NCI-H526 treated with DMSO at 0.1 percent for 48 hours (cell line): ENCODE results near the gene AMFR.
"Not testable (repeated sequence)": the region's sequence is repeated elsewhere in the genome, so short reads cannot be mapped to it uniquely, and the experiment has no call there.

ENCODE experiments used
- DNase-seq: peaks from one replicate; lab custom pipeline; 2025; lab: John Stamatoyannopoulos, UW

Gene AMFR

GRCh38 chr16:56388209-56388608, 37.1 kb downstream of the AMFR start:
- DNase-seq, result no peak

GRCh38 chr16:56387396-56387795, 37.9 kb downstream of the AMFR start:
- no peak for DNase-seq

GRCh38 chr16:56384074-56384721, 41.1 kb downstream of the AMFR start:
- no peak for DNase-seq

GRCh38 chr16:56382901-56383355, 42.4 kb downstream of the AMFR start:
- no peak for DNase-seq

- no peak for DNase-seq
Observed at GRCh38 chr16:56382459-56382858, 42.9 kb downstream of the AMFR start.

GRCh38 chr16:56380778-56381485, 44.4 kb downstream of the AMFR start:
- not testable (repeated sequence) for DNase-seq

- DNase-seq, result not testable (repeated sequence)
Observed at GRCh38 chr16:56379044-56379443, 46.3 kb downstream of the AMFR start.

GRCh38 chr16:56375792-56376191, 49.6 kb downstream of the AMFR start:
- DNase-seq, result not testable (repeated sequence)

GRCh38 chr16:56373003-56373402, 52.3 kb downstream of the AMFR start:
- DNase-seq, result no peak

- no peak for DNase-seq
Observed at GRCh38 chr16:56372013-56372634, 53.2 kb downstream of the AMFR start.

GRCh38 chr16:56371660-56371937, 53.7 kb downstream of the AMFR start:
- DNase-seq, result no peak

GRCh38 chr16:56370875-56371659, 54.3 kb downstream of the AMFR start:
- no peak for DNase-seq

- no peak for DNase-seq
Observed at GRCh38 chr16:56370185-56370874, 55.0 kb downstream of the AMFR start.

GRCh38 chr16:56369202-56369601, 56.1 kb downstream of the AMFR start:
- no peak for DNase-seq

GRCh38 chr16:56368545-56368944, 56.8 kb downstream of the AMFR start:
- no peak for DNase-seq

GRCh38 chr16:56367764-56368163, 57.6 kb downstream of the AMFR start:
- no peak for DNase-seq

- DNase-seq, result no peak
Observed at GRCh38 chr16:56366945-56367344, 58.4 kb downstream of the AMFR start.

GRCh38 chr16:56365552-56365951, 59.8 kb downstream of the AMFR start:
- no peak for DNase-seq

- DNase-seq, result no peak
Observed at GRCh38 chr16:56364865-56365264, 60.5 kb downstream of the AMFR start.

- DNase-seq, result no peak
Observed at GRCh38 chr16:56363781-56364565, 61.4 kb downstream of the AMFR start.

GRCh38 chr16:56363181-56363716, 62.1 kb downstream of the AMFR start:
- DNase-seq, result no peak
